GM21576 (cell line): Measurements from ENCODE around the gene RGS16.
"Not testable (repeated sequence)": the region's sequence is repeated elsewhere in the genome, so short reads cannot be mapped to it uniquely, and the experiment has no call there.

Source experiments
- ATAC-seq: cut with Tn5 transposase; IDR thresholded peaks from one replicate; pipeline ENCODE4 v1.9.1; 2021; ENCODE audit warnings: mild to moderate bottlenecking, moderate library complexity; ENCODE audit not compliant: unreplicated experiment

RGS16 gene

GRCh38 chr1:182604175-182605164, at the start of gene RGS16:
Gene RGS16, minus strand, starts transcription at chr1:182604389. Its CDS starts 130 bp downstream, at chr1:182604259.
- peak; percentile 85 for ATAC-seq

- no peak for ATAC-seq
Observed at GRCh38 chr1:182653986-182654385, 49.8 kb upstream of the RGS16 start.

- ATAC-seq, result no peak
Observed at GRCh38 chr1:182652933-182653332, 48.7 kb upstream of the RGS16 start.

GRCh38 chr1:182651339-182651724, 47.1 kb upstream of the RGS16 start:
- no peak for ATAC-seq

GRCh38 chr1:182650678-182651338, 46.6 kb upstream of the RGS16 start:
- no peak for ATAC-seq

- peak; percentile 44 for ATAC-seq
Observed at GRCh38 chr1:182649041-182649440, 44.9 kb upstream of the RGS16 start.

- ATAC-seq, result no peak
Observed at GRCh38 chr1:182646739-182647138, 42.5 kb upstream of the RGS16 start.

GRCh38 chr1:182644886-182645285, 40.7 kb upstream of the RGS16 start:
- no peak for ATAC-seq

GRCh38 chr1:182643699-182644098, 39.5 kb upstream of the RGS16 start:
- ATAC-seq, result no peak

GRCh38 chr1:182642461-182642860, 38.3 kb upstream of the RGS16 start:
- no peak for ATAC-seq

- ATAC-seq, result no peak
Observed at GRCh38 chr1:182641561-182641960, 37.4 kb upstream of the RGS16 start.

GRCh38 chr1:182639330-182639729, 35.1 kb upstream of the RGS16 start:
- no peak for ATAC-seq

- ATAC-seq, result no peak
Observed at GRCh38 chr1:182637769-182638168, 33.6 kb upstream of the RGS16 start.

- ATAC-seq, result no peak
Observed at GRCh38 chr1:182635871-182636270, 31.7 kb upstream of the RGS16 start.

GRCh38 chr1:182634306-182635072, 30.3 kb upstream of the RGS16 start:
- ATAC-seq, result no peak

- ATAC-seq, result no peak
Observed at GRCh38 chr1:182633657-182634281, 29.6 kb upstream of the RGS16 start.

- ATAC-seq, result no peak
Observed at GRCh38 chr1:182633031-182633430, 28.8 kb upstream of the RGS16 start.

GRCh38 chr1:182632441-182632857, 28.3 kb upstream of the RGS16 start:
- ATAC-seq, result not testable (repeated sequence)

GRCh38 chr1:182631954-182632353, 27.8 kb upstream of the RGS16 start:
- no peak for ATAC-seq

- ATAC-seq, result no peak
Observed at GRCh38 chr1:182631053-182631677, 27.0 kb upstream of the RGS16 start.
